WTC11 (cell line): ENCODE results near the gene CDH12.

Experiments
- ARID4B ChIP-seq: sonication (generic); formaldehyde crosslinking; IDR thresholded peaks from 2 replicates; pipeline ENCODE4 v1.8.0; 2023; ENCODE audit warnings: missing genetic modification reagents, mild to moderate bottlenecking, borderline replicate concordance
- ATF1 ChIP-seq: sonication (generic); formaldehyde crosslinking; IDR thresholded peaks from 2 replicates; pipeline ENCODE4 v1.8.1; 2023; ENCODE audit warnings: mild to moderate bottlenecking, moderate library complexity, missing genetic modification reagents
- ATF2 ChIP-seq: sonication (generic); formaldehyde crosslinking; IDR thresholded peaks from 2 replicates; pipeline ENCODE4 v1.8.1; 2022; ENCODE audit warnings: low read depth, missing genetic modification reagents, borderline replicate concordance
- RORB ChIP-seq: fragments of 250-450 bp; sonication (Bioruptor Pico); IDR thresholded peaks from 2 replicates; pipeline ENCODE4 v1.9.0; 2021; ENCODE audit warnings: mild to moderate bottlenecking
- SMAD3 ChIP-seq: sonication (generic); formaldehyde crosslinking; IDR thresholded peaks from 2 replicates; pipeline ENCODE4 v1.8.0; 2022; ENCODE audit warnings: missing genetic modification reagents, mild to moderate bottlenecking, borderline replicate concordance
- SP1 ChIP-seq: sonication (generic); formaldehyde crosslinking; conservative IDR thresholded peaks from 2 replicates; pipeline ENCODE4 v1.8.1; 2022; ENCODE audit warnings: missing genetic modification reagents
- ZNF138 ChIP-seq: sonication (generic); formaldehyde crosslinking; conservative IDR thresholded peaks from 2 replicates; pipeline ENCODE4 v1.8.1; 2022; ENCODE audit warnings: mild to moderate bottlenecking, moderate library complexity, missing genetic modification reagents
- TF ChIP-seq, protein P1 (sequence below): fragments of 200-600 bp; IDR thresholded peaks from 2 replicates; pipeline ENCODE4 v1.8.0; 2022; ENCODE audit warnings: antibody characterized with exemption
- TF ChIP-seq, protein P2 (sequence below): sonication (generic); formaldehyde crosslinking; IDR thresholded peaks from 2 replicates; pipeline ENCODE4 v1.8.1; 2023; ENCODE audit warnings: mild to moderate bottlenecking, missing genetic modification reagents, moderate library complexity
- TF ChIP-seq, protein P3 (sequence below): sonication (generic); formaldehyde crosslinking; conservative IDR thresholded peaks from 2 replicates; pipeline ENCODE4 v1.8.1; 2023; ENCODE audit warnings: mild to moderate bottlenecking, low read depth, missing genetic modification reagents, moderate library complexity

DNA sequence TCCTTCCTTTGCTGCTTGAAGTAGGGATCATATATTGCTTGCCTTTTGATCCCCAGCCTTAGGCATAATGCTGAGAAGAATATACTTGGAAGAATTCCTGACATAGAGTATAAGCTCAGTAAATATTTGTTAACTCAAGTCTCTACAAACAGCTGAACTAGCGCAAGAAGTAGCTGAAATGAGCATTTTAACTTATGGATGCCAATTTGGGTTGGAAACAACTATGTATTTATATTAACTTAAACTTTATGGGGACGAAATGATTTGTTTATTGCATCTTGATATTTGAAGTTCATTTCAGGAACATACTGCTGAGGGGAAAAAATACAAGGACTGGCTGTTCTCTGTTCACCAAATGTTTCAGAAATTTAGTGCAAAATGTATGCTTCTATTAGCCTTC, 258.7 kb downstream of the CDH12 start:
- TF ChIP-seq SMAD3 (CRISPR knock-in tag) (no peak), RORB (CRISPR knock-in tag) (no peak), ATF1 (CRISPR knock-in tag) (no peak), ZNF138 (no peak), ATF2 (no peak), SP1 (CRISPR knock-in tag) (no peak), ARID4B (CRISPR knock-in tag) (no peak)
- TF ChIP-seq, protein P1, sequence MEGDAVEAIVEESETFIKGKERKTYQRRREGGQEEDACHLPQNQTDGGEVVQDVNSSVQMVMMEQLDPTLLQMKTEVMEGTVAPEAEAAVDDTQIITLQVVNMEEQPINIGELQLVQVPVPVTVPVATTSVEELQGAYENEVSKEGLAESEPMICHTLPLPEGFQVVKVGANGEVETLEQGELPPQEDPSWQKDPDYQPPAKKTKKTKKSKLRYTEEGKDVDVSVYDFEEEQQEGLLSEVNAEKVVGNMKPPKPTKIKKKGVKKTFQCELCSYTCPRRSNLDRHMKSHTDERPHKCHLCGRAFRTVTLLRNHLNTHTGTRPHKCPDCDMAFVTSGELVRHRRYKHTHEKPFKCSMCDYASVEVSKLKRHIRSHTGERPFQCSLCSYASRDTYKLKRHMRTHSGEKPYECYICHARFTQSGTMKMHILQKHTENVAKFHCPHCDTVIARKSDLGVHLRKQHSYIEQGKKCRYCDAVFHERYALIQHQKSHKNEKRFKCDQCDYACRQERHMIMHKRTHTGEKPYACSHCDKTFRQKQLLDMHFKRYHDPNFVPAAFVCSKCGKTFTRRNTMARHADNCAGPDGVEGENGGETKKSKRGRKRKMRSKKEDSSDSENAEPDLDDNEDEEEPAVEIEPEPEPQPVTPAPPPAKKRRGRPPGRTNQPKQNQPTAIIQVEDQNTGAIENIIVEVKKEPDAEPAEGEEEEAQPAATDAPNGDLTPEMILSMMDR: no peak
- TF ChIP-seq, protein P2, sequence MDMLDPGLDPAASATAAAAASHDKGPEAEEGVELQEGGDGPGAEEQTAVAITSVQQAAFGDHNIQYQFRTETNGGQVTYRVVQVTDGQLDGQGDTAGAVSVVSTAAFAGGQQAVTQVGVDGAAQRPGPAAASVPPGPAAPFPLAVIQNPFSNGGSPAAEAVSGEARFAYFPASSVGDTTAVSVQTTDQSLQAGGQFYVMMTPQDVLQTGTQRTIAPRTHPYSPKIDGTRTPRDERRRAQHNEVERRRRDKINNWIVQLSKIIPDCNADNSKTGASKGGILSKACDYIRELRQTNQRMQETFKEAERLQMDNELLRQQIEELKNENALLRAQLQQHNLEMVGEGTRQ: no peak
- TF ChIP-seq, protein P3, sequence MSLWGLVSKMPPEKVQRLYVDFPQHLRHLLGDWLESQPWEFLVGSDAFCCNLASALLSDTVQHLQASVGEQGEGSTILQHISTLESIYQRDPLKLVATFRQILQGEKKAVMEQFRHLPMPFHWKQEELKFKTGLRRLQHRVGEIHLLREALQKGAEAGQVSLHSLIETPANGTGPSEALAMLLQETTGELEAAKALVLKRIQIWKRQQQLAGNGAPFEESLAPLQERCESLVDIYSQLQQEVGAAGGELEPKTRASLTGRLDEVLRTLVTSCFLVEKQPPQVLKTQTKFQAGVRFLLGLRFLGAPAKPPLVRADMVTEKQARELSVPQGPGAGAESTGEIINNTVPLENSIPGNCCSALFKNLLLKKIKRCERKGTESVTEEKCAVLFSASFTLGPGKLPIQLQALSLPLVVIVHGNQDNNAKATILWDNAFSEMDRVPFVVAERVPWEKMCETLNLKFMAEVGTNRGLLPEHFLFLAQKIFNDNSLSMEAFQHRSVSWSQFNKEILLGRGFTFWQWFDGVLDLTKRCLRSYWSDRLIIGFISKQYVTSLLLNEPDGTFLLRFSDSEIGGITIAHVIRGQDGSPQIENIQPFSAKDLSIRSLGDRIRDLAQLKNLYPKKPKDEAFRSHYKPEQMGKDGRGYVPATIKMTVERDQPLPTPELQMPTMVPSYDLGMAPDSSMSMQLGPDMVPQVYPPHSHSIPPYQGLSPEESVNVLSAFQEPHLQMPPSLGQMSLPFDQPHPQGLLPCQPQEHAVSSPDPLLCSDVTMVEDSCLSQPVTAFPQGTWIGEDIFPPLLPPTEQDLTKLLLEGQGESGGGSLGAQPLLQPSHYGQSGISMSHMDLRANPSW (CRISPR knock-in tag): no peak
